ENCODE measurements around the gene HNRNPAB.

HNRNPAB gene

DNA sequence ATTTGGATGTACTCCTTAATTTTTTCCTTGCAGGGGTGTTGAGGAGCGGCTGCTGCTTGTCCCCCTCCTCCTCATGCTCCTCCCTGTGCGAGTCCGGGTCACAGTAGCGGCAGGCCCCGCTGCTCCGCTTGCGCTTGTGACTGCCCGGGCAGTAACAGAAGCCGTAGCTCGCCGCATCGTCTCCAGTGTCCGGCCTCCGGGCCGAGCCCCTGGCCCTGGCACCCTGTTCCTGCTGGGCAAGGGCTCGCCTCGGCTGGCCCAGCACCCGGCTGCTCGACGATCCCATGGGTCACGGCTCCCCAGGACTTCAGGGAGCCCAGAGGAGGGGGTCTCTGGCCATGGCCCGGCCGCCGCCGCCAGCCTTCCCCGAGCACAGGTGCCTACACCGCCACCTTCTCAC, 17.3 kb upstream of the HNRNPAB start, which contains the start of gene GMCL2:
GMCL2 (minus strand) TSS at position 358 of the 400 bp plus-strand sequence; CDS start at position 286, 72 bp downstream.
- H3K4me3 ChIP-seq (ENCODE audit: low read depth, low read length) = no peak within 1 kb of the TSS
- TF ChIP-seq, protein P1, sequence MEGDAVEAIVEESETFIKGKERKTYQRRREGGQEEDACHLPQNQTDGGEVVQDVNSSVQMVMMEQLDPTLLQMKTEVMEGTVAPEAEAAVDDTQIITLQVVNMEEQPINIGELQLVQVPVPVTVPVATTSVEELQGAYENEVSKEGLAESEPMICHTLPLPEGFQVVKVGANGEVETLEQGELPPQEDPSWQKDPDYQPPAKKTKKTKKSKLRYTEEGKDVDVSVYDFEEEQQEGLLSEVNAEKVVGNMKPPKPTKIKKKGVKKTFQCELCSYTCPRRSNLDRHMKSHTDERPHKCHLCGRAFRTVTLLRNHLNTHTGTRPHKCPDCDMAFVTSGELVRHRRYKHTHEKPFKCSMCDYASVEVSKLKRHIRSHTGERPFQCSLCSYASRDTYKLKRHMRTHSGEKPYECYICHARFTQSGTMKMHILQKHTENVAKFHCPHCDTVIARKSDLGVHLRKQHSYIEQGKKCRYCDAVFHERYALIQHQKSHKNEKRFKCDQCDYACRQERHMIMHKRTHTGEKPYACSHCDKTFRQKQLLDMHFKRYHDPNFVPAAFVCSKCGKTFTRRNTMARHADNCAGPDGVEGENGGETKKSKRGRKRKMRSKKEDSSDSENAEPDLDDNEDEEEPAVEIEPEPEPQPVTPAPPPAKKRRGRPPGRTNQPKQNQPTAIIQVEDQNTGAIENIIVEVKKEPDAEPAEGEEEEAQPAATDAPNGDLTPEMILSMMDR (IDR thresholded peaks at IDR 0.05; ENCODE audit: borderline replicate concordance, insufficient read depth, low read depth, low read length) = no peak

DNA sequence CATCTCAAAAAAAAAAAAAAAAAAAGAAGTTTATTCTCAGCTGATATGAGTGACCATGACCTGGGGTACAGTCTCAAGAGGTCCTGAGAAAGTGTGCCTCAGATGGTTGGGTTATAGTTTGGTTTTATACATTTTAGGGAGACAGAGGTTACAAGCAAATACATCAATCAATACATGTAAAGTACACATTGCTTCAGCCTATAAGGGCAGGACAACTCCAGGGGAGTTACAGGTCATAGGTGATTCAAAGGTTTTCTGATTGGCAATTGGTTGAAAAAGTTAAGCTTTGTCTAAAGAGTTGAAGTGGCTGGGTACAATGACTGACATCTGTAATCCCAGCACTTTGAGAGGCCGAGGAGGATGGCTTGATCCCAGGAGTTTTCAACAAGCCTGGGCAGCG, 14.9 kb upstream of the HNRNPAB start:
- H3K4me3 ChIP-seq (ENCODE audit: low read depth, low read length) = no peak overlapping the region
- TF ChIP-seq, protein P1 (IDR thresholded peaks at IDR 0.05; ENCODE audit: borderline replicate concordance, insufficient read depth, low read depth, low read length) = no peak

DNA sequence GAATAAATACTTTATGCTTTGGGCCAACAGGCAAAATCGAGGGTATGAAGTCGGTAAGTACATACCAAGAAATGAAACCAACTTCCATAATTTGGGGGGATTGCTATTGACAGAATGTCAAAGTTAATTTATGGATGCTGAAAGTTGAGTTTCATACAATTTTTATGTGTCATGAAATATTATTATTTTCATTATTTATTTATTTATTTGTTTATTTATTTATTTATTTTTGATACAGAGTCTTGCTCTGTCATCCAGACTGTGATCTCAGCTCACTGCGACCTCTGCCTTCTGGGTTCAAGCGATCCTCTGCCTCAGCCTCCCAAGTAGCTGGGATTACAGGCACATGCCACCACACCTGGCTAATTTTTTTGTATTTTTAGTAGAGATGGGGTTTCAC, 12.7 kb upstream of the HNRNPAB start:
- TF ChIP-seq, protein P1 (IDR thresholded peaks at IDR 0.05; ENCODE audit: borderline replicate concordance, insufficient read depth, low read depth, low read length) = no peak
- no peak overlapping the region for H3K4me3 ChIP-seq (ENCODE audit: low read depth, low read length)

DNA sequence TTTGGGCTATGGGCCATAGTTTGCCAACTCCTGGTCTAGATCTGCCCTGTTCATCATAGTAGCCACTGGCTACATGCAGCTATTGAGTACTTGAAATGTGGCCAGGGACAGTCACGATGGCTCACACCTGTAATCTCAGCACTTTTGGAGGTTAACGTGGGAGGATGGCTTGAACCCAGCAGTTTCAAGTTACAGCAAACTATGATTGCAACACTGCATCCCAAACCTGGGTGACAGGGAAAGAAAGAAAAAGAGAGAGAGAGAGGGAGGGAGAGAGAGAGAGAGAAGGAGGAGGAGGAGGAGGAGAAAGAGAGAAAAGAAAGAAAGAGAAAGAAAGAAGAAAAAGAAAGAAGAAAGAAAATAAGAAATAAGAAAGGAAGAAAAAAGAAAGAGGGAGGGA, 12.1 kb upstream of the HNRNPAB start:
- no peak overlapping the region for H3K4me3 ChIP-seq (ENCODE audit: low read depth, low read length)
- TF ChIP-seq, protein P1 (IDR thresholded peaks at IDR 0.05; ENCODE audit: borderline replicate concordance, insufficient read depth, low read depth, low read length) = no peak

DNA sequence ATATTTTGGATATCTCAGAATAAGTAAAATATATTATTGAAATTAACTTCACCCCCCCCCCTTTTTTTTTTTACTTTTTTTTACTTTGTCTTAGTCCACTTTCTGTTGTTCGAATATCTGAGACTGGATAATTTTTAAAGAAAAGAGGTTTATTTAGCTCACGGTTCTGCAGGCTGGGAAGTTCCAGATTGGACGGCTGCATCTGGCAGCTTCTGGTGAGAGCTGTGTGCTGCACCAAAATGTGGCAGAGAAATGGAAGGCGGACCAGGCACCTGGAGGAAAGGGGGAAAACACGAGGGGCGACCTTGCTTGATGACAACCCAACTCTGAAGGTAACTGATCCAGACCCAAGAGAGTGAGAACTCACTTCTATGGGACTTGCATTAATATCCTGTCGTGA, 11.5 kb upstream of the HNRNPAB start:
- TF ChIP-seq, protein P1 (IDR thresholded peaks at IDR 0.05; ENCODE audit: borderline replicate concordance, insufficient read depth, low read depth, low read length) = no peak
- no peak overlapping the region for H3K4me3 ChIP-seq (ENCODE audit: low read depth, low read length)

DNA sequence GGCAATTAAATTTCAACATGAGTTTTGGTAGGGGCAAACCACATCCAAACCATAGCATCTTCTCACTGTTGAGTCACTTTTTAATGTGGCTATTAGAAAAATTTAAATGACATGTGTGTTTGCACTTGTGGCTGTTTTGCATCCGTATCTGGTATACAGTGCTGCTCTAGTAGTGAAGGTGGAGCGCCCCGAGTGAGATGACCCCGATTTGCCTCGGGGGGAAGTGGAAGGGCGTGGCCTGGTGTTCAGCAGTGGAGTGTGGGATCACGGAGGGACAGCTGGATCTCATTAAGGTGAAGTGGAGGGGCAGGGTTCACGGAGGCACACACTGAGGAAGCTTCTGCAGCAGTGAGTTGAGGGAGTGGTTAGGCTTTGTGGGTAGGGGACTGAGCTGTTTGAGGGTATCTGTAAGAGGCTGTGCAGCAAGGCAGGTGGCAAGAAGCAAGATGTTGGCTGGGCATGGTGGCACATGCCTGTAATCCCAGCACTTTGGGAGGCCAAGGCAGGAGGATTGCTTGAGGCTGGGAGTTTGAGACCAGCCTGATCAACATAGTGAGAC, 11.0 kb upstream of the HNRNPAB start:
- no peak overlapping the region for H3K4me3 ChIP-seq (ENCODE audit: low read depth, low read length)
- TF ChIP-seq, protein P1 (IDR thresholded peaks at IDR 0.05; ENCODE audit: borderline replicate concordance, insufficient read depth, low read depth, low read length) = no peak

DNA sequence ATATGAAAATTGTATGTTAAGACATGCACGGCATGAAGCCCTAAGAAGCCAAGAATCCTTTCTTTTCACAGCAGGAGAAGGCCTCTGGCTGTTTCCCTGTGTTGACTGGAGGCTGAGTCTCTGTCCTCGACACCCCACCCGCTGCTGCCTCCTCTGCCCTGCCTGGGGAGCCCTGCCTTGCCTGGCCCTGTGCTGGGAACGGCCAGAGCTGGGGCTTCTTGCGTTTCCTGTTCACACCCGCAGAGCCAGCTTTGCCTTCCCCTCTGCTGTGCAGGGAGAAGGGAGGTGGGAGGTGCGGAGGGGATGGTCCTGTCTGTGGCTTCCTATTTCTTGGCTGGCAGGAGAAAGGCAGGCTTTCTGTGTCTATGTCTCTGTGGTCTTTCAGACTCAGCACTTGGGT, 10.3 kb upstream of the HNRNPAB start:
- TF ChIP-seq, protein P1 (IDR thresholded peaks at IDR 0.05; ENCODE audit: borderline replicate concordance, insufficient read depth, low read depth, low read length) = no peak
- H3K4me3 ChIP-seq (ENCODE audit: low read depth, low read length) = no peak overlapping the region
